PC-9 (cell line): ENCODE data around the gene ALDH2. TPM values are rescaled to one million over a fixed set of nuclear protein-coding genes. Genes with fewer than 3 reads are reported as not detected.
"Not testable (repeated sequence)": the region's sequence is repeated elsewhere in the genome, so short reads cannot be mapped to it uniquely, and the experiment has no call there.

ENCODE experiments used
- BruUV-seq: library from RNA; stranded (reverse); fragments of 400-500 nt; replicated peaks from 2 replicates; lab custom pipeline; 2021; lab: Mats Ljungman, UMichigan
- CTCF ChIA-PET: fragments of 300-600 bp; sonication (Branson Sonifier 250); formaldehyde crosslinking; loops from one replicate; lab custom pipeline; 2022; ENCODE audit warnings: antibody characterized with exemption; lab: Charles Lee
- POLR2A ChIA-PET: fragments of 300-600 bp; sonication (Branson Sonifier 250); formaldehyde crosslinking; loops from one replicate; lab custom pipeline; 2022; ENCODE audit warnings: antibody characterized with exemption; ENCODE audit not compliant: unreplicated experiment; lab: Charles Lee
- DNase-seq, 2 experiments: peaks; one replicate each; pipeline versions ENCODE4 v3.0.0 to v3.0.0-alpha.2; 2015 to 2022; ENCODE audit warnings: mixed read lengths in 1 of 2
- H2AFZ ChIP-seq: fragments of 200-600 bp; sonication (generic); 2 replicates; pipeline ENCODE4 v1.8.1; 2017; ENCODE audit warnings: antibody characterized with exemption
- H3F3A ChIP-seq: fragments of 200-600 bp; sonication (generic); 2 replicates; pipeline ENCODE4 v1.8.1; 2017; ENCODE audit warnings: antibody characterized with exemption, mild to moderate bottlenecking, low read depth; ENCODE audit not compliant: insufficient read depth
- H3K27ac ChIP-seq: fragments of 200-600 bp; sonication (generic); 2 replicates; pipeline ENCODE4 v1.6.1; 2016; ENCODE audit warnings: mixed run types
- H3K27me3 ChIP-seq: fragments of 200-600 bp; sonication (generic); 2 replicates; pipeline ENCODE4 v1.6.1; 2016; ENCODE audit warnings: low read depth, mixed run types; ENCODE audit not compliant: insufficient read depth
- H3K36me3 ChIP-seq: fragments of 200-600 bp; sonication (generic); 2 replicates; pipeline ENCODE4 v1.6.1; 2016; ENCODE audit warnings: low read depth, mixed run types
- H3K4me1 ChIP-seq: fragments of 200-600 bp; sonication (generic); replicated peaks from 2 replicates; pipeline ENCODE4 v1.6.1; 2016; ENCODE audit warnings: mixed run types; ENCODE audit not compliant: insufficient read depth
- H3K4me2 ChIP-seq: fragments of 200-600 bp; sonication (generic); 2 replicates; pipeline ENCODE4 v1.6.1; 2017; ENCODE audit warnings: mixed run types
- H3K4me3 ChIP-seq: fragments of 200-600 bp; sonication (generic); 2 replicates; pipeline ENCODE4 v1.6.1; 2016; ENCODE audit warnings: mixed run types
- H3K79me2 ChIP-seq: fragments of 200-600 bp; sonication (generic); 2 replicates; pipeline ENCODE4 v1.6.1; 2017; ENCODE audit warnings: low read depth, mixed run types
- H3K9me2 ChIP-seq: fragments of 200-600 bp; sonication (generic); 2 replicates; pipeline ENCODE4 v1.8.1; 2017; ENCODE audit warnings: mild to moderate bottlenecking; ENCODE audit not compliant: insufficient read depth
- H3K9me3 ChIP-seq: fragments of 200-600 bp; sonication (generic); 2 replicates; pipeline ENCODE4 v1.8.1; 2016; ENCODE audit warnings: low read depth; ENCODE audit not compliant: insufficient read depth
- H4K20me1 ChIP-seq: fragments of 200-600 bp; sonication (generic); 2 replicates; pipeline ENCODE4 v1.8.1; 2017; ENCODE audit not compliant: insufficient read depth
- CTCF ChIP-seq: fragments of 200-600 bp; sonication (generic); conservative IDR thresholded peaks from 2 replicates; pipeline ENCODE4 v1.6.1; 2017; ENCODE audit warnings: mixed run types, antibody characterized with exemption, mild to moderate bottlenecking, moderate library complexity
- EZH2 ChIP-seq: fragments of 200-600 bp; sonication (generic); IDR thresholded peaks from 2 replicates; pipeline ENCODE4 v1.8.0; 2017; ENCODE audit warnings: antibody characterized with exemption, low read depth
- intact Hi-C: fragments of 100-400 bp; cut with micrococcal nuclease; formaldehyde crosslinking; loops from one replicate; pipeline ENCODE4 v1.10.0; 2022; ENCODE audit not compliant: unreplicated experiment
- total RNA-seq: library from RNA; stranded (reverse); gene quantifications from 2 replicates; pipeline ENCODE4 v1.2.3, GENCODE V29; 2021

The ALDH2 gene
- total RNA-seq, 1 experiment from 2014 or later = 38.9 TPM

DNA sequence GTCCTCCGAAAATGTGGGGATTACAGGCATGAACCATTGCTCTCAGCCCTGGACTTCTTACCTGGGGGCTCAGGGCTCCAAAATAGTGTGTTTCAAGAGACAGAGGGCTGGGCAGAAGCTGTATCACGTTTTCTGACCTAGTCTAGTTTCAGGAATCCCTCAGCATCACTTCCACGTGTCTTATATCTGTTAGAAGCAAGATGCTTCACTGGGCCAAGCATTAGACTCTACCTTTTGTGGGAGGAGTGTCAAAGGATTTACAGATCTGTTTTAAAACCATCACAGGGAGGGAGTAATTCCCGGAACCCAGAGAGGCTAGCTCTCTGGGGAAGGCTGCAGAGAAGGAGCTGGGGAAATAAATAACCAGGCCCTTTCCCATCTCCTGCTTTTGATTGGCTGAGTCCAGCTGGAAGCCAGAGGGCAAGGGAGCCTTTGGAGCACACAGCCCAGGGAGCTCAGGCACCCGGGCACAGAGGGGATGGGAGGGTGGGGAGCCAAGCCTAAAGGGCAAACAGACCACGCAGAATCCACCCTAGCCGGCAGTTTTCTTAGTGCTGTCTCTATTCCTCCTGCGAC lies 33.3 kb upstream of the ALDH2 start:
- Histone ChIP-seq H3K36me3 (peaks cover 4% of the 10 kb centered on the region; the same call in 1 of the 2 replicates), H3F3A (no peaks in the 10 kb centered on the region), H3K4me2 (no peak overlapping the region), H3K4me3 (no peak overlapping the region), H3K9me3 (no peaks in the 10 kb centered on the region), H3K4me1 (no peaks in the 10 kb centered on the region), H2AFZ (no peak overlapping the region), H3K27ac (no peak overlapping the region), H3K79me2 (no peaks in the 10 kb centered on the region), H3K27me3 (no peaks in the 10 kb centered on the region), H4K20me1 (peaks cover 4% of the 10 kb centered on the region; the same call in 1 of the 2 replicates), H3K9me2 (no peaks in the 10 kb centered on the region)
- ChIA-PET CTCF (no interaction called here), POLR2A (interaction anchor here (0.5 to 0.6 kb wide), 2 partner anchors 244 to 1782 kb away, joined by 3 to 5 read pairs; no protein-coding TSS in a partner anchor)
- intact Hi-C loops = no loop called here
- DNase-seq = no peak
- TF ChIP-seq CTCF (no peak), EZH2 (no peak)
- no TSS peak for BruUV-seq

DNA sequence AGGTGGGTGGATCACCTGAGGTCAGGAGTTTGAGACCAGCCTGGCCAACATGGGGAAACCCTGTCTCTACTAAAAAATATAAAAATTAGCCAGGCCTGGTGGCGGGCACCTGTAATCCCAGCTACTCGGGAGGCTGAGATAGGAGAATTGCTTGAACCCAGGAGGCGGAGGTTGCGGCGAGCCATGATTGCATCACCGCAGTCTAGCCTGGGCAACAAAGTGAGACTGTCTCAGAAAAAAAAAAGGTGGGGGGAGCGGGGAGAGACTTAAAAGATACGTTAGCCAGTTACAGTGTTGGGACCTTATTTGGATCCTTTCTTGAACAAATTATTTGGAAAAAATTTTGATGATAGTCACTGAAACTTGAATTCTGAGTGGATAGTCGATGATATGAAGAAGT lies 27.2 kb upstream of the ALDH2 start:
- intact Hi-C loops, H3K4me1 ChIP-seq, H3K79me2 ChIP-seq, H3K4me3 ChIP-seq, H3K27ac ChIP-seq, POLR2A ChIA-PET, H3K9me2 ChIP-seq, DNase-seq, CTCF ChIA-PET, H3K4me2 ChIP-seq, H3K9me3 ChIP-seq, H3F3A ChIP-seq, BruUV-seq, H4K20me1 ChIP-seq, H3K36me3 ChIP-seq, H2AFZ ChIP-seq, H3K27me3 ChIP-seq: not testable (repeated sequence)

GRCh38 chr12:111741235-111741812 lies 25.4 kb upstream of the ALDH2 start:
- no peak overlapping the region for H3K27ac ChIP-seq
- H3K27me3 ChIP-seq = no peaks in the 10 kb centered on the region
- H2AFZ ChIP-seq = no peak overlapping the region
- H3K4me3 ChIP-seq = no peak overlapping the region
- no peak for DNase-seq
- H3K4me1 ChIP-seq = no peaks in the 10 kb centered on the region
- H3K4me2 ChIP-seq = no peak overlapping the region
- ChIA-PET CTCF (interaction anchor here (0.5 kb wide), 1 partner anchor 823 kb away, joined by 3 read pairs; no protein-coding TSS in a partner anchor), POLR2A (no interaction called here)
- H3K9me3 ChIP-seq = no peaks in the 10 kb centered on the region
- H3K36me3 ChIP-seq = peaks cover 4% of the 10 kb centered on the region; the same call in 1 of the 2 replicates
- H3K79me2 ChIP-seq = no peaks in the 10 kb centered on the region
- no peaks in the 10 kb centered on the region for H3K9me2 ChIP-seq
- intact Hi-C loops = no loop called here
- no peaks in the 10 kb centered on the region for H3F3A ChIP-seq
- BruUV-seq = no TSS peak
- H4K20me1 ChIP-seq = no peaks in the 10 kb centered on the region
- TF ChIP-seq CTCF (no peak), EZH2 (no peak)
